Neural progenitor cell (in vitro differentiated cells): Measurements from ENCODE around the gene MRPL36. TPM values are rescaled to one million over a fixed set of nuclear protein-coding genes. Genes with fewer than 3 reads are reported as not detected.

Experiments
- DNase-seq: peaks from one replicate; pipeline ENCODE4 v3.0.0-alpha.2; 2016; ENCODE audit warnings: low spot score
- H2AFZ ChIP-seq: fragments of 200-600 bp; sonication (generic); replicated peaks from 2 replicates; pipeline ENCODE4 v1.6.1; 2016; ENCODE audit warnings: antibody characterized with exemption
- H3F3A ChIP-seq: fragments of 200-600 bp; sonication (generic); 2 replicates; pipeline ENCODE4 v1.6.1; 2016; ENCODE audit warnings: antibody characterized with exemption, low read depth
- H3K27ac ChIP-seq: fragments of 200-600 bp; sonication (generic); 2 replicates; pipeline ENCODE4 v1.5.1; 2016; ENCODE audit warnings: mild to moderate bottlenecking
- H3K27me3 ChIP-seq: fragments of 200-600 bp; sonication (generic); 2 replicates; pipeline ENCODE4 v1.6.1; 2016; ENCODE audit warnings: mild to moderate bottlenecking, moderate library complexity
- H3K36me3 ChIP-seq: fragments of 200-600 bp; sonication (generic); 2 replicates; pipeline ENCODE4 v1.5.1; 2016
- H3K4me1 ChIP-seq: fragments of 200-600 bp; sonication (generic); 2 replicates; pipeline ENCODE4 v1.6.1; 2016; ENCODE audit warnings: mixed run types
- H3K4me2 ChIP-seq: fragments of 200-600 bp; sonication (generic); 2 replicates; pipeline ENCODE4 v1.6.1; 2016
- H3K4me3 ChIP-seq: fragments of 200-600 bp; sonication (generic); 2 replicates; pipeline ENCODE4 v1.5.1; 2016
- H3K79me2 ChIP-seq: fragments of 200-600 bp; sonication (generic); 2 replicates; pipeline ENCODE4 v1.6.1; 2016; ENCODE audit warnings: low read depth
- H3K9ac ChIP-seq: fragments of 200-600 bp; sonication (generic); 2 replicates; pipeline ENCODE4 v1.6.1; 2016
- H3K9me3 ChIP-seq: fragments of 200-600 bp; sonication (generic); 2 replicates; pipeline ENCODE4 v1.5.1; 2016; ENCODE audit warnings: low read depth
- H4K20me1 ChIP-seq: fragments of 200-600 bp; sonication (generic); 2 replicates; pipeline ENCODE4 v1.6.1; 2016; ENCODE audit warnings: low read depth
- H3K27ac Mint-ChIP-seq: 3 replicates; pipeline ENCODE4 v1.8.0; 2021; ENCODE audit warnings: mixed read lengths
- H3K27me3 Mint-ChIP-seq: 2 replicates; pipeline ENCODE4 v1.8.0; 2022; ENCODE audit warnings: low read depth, mild to moderate bottlenecking, inconsistent platforms, moderate library complexity, mixed read lengths; ENCODE audit not compliant: insufficient read depth
- H3K36me3 Mint-ChIP-seq: 3 replicates; pipeline ENCODE4 v1.8.0; 2021; ENCODE audit warnings: mixed read lengths
- H3K4me1 Mint-ChIP-seq: 3 replicates; pipeline ENCODE4 v1.8.0; 2021; ENCODE audit warnings: mixed read lengths
- H3K4me3 Mint-ChIP-seq: 3 replicates; pipeline ENCODE4 v1.8.0; 2021; ENCODE audit warnings: mild to moderate bottlenecking, moderate library complexity, mixed read lengths
- H3K9me3 Mint-ChIP-seq: 3 replicates; pipeline ENCODE4 v1.8.0; 2020; ENCODE audit warnings: mixed read lengths
- EZH2 ChIP-seq: fragments of 200-600 bp; sonication (generic); IDR thresholded peaks from 2 replicates; pipeline ENCODE4 v1.6.1; 2017; ENCODE audit warnings: antibody characterized with exemption, mild to moderate bottlenecking, moderate library complexity
- EZH2phosphoT487 ChIP-seq: fragments of 200-600 bp; sonication (generic); IDR thresholded peaks from 2 replicates; pipeline ENCODE4 v1.6.1; 2017; ENCODE audit warnings: antibody characterized with exemption
- total RNA-seq: library from RNA; depleted of rRNA; stranded (reverse); fragments of >200 nt; gene quantifications from 2 replicates; pipeline ENCODE4 v1.2.3, GENCODE V29; 2015; ENCODE audit warnings: low replicate concordance
- TF ChIP-seq, protein P1 (sequence below): fragments of 200-600 bp; sonication (generic); IDR thresholded peaks from 2 replicates; pipeline ENCODE4 v1.5.1; 2017; ENCODE audit warnings: antibody characterized with exemption, mild to moderate bottlenecking

Gene MRPL36
- total RNA-seq, 1 donor from 2014 or later: 22.2 TPM

DNA sequence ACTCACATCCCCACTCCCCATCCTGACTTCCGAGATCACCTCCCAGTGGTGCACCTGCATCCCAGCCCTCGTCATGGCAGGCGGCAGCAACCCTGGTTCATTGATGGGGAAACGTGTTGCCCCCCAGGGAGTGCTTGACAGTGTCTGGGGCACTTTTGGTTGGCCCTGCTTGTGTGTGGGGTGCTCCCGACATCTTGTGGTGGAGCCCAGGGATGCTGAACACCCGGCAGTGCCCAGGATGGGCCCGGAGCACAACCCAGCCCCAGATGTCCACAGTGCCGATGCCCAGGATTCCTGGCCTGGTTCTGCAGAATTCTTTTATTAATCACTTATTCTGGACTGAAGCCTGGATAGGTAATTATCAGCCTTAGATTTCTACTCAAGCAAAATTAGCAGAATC lies 3.7 kb downstream of the MRPL36 start:
- peaks cover 5% of the 10 kb centered on the region for H3K4me1 ChIP-seq
- H3K4me3 ChIP-seq: no peak overlapping the region
- H3K9ac ChIP-seq: no peak overlapping the region
- H3K27me3 ChIP-seq: no peaks in the 10 kb centered on the region
- H3K4me2 ChIP-seq: no peak overlapping the region
- Mint-ChIP-seq H3K4me3 (no peak overlapping the region), H3K9me3 (no peaks in the 10 kb centered on the region), H3K36me3 (peaks cover 13% of the 10 kb centered on the region), H3K4me1 (peaks cover 9% of the 10 kb centered on the region), H3K27ac (no peak overlapping the region), H3K27me3 (peaks cover 6% of the 10 kb centered on the region)
- no peak for DNase-seq
- peaks cover 11% of the 10 kb centered on the region for H3F3A ChIP-seq
- H2AFZ ChIP-seq: no peak overlapping the region
- H3K27ac ChIP-seq: no peak overlapping the region
- no peaks in the 10 kb centered on the region for H3K36me3 ChIP-seq
- peaks cover 22% of the 10 kb centered on the region for H3K79me2 ChIP-seq
- peaks cover 7% of the 10 kb centered on the region for H4K20me1 ChIP-seq
- H3K9me3 ChIP-seq: no peaks in the 10 kb centered on the region
- no peak for TF ChIP-seq EZH2
- no peak for TF ChIP-seq EZH2phosphoT487
- TF ChIP-seq, protein P1, sequence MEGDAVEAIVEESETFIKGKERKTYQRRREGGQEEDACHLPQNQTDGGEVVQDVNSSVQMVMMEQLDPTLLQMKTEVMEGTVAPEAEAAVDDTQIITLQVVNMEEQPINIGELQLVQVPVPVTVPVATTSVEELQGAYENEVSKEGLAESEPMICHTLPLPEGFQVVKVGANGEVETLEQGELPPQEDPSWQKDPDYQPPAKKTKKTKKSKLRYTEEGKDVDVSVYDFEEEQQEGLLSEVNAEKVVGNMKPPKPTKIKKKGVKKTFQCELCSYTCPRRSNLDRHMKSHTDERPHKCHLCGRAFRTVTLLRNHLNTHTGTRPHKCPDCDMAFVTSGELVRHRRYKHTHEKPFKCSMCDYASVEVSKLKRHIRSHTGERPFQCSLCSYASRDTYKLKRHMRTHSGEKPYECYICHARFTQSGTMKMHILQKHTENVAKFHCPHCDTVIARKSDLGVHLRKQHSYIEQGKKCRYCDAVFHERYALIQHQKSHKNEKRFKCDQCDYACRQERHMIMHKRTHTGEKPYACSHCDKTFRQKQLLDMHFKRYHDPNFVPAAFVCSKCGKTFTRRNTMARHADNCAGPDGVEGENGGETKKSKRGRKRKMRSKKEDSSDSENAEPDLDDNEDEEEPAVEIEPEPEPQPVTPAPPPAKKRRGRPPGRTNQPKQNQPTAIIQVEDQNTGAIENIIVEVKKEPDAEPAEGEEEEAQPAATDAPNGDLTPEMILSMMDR: no peak

DNA sequence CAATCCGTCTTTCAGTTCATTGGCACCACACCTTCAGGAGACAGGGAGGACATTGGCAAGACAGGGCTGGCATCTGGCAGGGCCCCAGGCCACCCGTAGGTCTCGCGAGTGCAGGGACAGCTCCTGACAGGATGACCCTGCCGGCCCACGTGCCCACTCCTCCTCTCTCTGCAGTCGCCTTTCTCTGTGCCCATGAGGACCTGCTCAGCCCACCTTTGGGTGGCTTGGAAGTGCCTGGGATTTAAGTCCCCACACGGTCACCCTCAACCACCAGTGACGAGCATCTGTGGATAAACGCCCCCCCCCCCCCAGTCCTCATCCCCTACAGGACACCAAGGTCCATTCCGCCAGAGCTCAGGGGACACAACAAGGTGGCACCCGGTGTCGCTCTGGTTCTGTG lies 4.1 kb downstream of the MRPL36 start:
- Histone ChIP-seq H3K27me3 (no peaks in the 10 kb centered on the region), H4K20me1 (peaks cover 7% of the 10 kb centered on the region), H3K9ac (no peak overlapping the region), H2AFZ (no peak overlapping the region), H3K4me3 (no peak overlapping the region), H3K79me2 (peaks cover 22% of the 10 kb centered on the region), H3K4me2 (no peak overlapping the region), H3K36me3 (no peaks in the 10 kb centered on the region), H3F3A (peaks cover 7% of the 10 kb centered on the region), H3K27ac (no peak overlapping the region), H3K9me3 (no peaks in the 10 kb centered on the region), H3K4me1 (peaks cover 9% of the 10 kb centered on the region)
- Mint-ChIP-seq H3K4me3 (no peak overlapping the region), H3K36me3 (peaks cover 13% of the 10 kb centered on the region), H3K4me1 (peaks cover 8% of the 10 kb centered on the region), H3K27me3 (peaks cover 6% of the 10 kb centered on the region), H3K27ac (no peak overlapping the region), H3K9me3 (no peaks in the 10 kb centered on the region)
- DNase-seq: no peak
- TF ChIP-seq EZH2: no peak
- TF ChIP-seq, protein P1: no peak
- no peak for TF ChIP-seq EZH2phosphoT487

DNA sequence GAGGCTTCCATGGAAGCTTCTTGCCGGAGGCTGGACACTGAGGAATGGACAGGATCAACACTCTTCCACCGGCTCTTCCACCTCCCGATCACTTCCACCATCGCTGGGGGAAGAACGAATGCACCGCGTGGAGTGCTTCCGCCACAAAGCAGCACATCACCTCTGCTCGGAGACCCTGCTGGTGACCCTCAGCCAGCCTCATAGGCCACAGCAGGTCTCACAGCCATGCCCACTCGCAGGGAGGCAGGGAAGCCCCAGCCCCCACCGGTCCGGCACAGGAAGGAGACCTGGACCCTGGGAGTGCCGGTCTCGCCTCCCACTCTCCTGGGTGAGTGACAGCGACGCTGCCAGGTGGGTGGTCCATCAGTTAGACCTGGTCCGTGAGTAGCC lies 4.7 kb downstream of the MRPL36 start:
- H2AFZ ChIP-seq: no peak overlapping the region
- no peak overlapping the region for H3K27ac Mint-ChIP-seq
- no peaks in the 10 kb centered on the region for H3K9me3 ChIP-seq
- peaks cover 16% of the 10 kb centered on the region for H3K4me1 ChIP-seq
- H3K36me3 Mint-ChIP-seq: peaks cover 13% of the 10 kb centered on the region
- no peaks in the 10 kb centered on the region for H3K36me3 ChIP-seq
- peaks cover 7% of the 10 kb centered on the region for H3F3A ChIP-seq
- H3K4me1 Mint-ChIP-seq: peaks cover 14% of the 10 kb centered on the region
- no peaks in the 10 kb centered on the region for H3K9me3 Mint-ChIP-seq
- H4K20me1 ChIP-seq: peaks cover 7% of the 10 kb centered on the region
- no peak overlapping the region for H3K27ac ChIP-seq
- no peak for DNase-seq
- H3K4me3 Mint-ChIP-seq: no peak overlapping the region
- H3K27me3 ChIP-seq: no peaks in the 10 kb centered on the region
- H3K4me2 ChIP-seq: no peak overlapping the region
- no peak overlapping the region for H3K4me3 ChIP-seq
- TF ChIP-seq EZH2phosphoT487 (no peak), EZH2 (no peak)
- H3K27me3 Mint-ChIP-seq: peaks cover 1% of the 10 kb centered on the region
- no peak overlapping the region for H3K9ac ChIP-seq
- H3K79me2 ChIP-seq: peaks cover 22% of the 10 kb centered on the region

DNA sequence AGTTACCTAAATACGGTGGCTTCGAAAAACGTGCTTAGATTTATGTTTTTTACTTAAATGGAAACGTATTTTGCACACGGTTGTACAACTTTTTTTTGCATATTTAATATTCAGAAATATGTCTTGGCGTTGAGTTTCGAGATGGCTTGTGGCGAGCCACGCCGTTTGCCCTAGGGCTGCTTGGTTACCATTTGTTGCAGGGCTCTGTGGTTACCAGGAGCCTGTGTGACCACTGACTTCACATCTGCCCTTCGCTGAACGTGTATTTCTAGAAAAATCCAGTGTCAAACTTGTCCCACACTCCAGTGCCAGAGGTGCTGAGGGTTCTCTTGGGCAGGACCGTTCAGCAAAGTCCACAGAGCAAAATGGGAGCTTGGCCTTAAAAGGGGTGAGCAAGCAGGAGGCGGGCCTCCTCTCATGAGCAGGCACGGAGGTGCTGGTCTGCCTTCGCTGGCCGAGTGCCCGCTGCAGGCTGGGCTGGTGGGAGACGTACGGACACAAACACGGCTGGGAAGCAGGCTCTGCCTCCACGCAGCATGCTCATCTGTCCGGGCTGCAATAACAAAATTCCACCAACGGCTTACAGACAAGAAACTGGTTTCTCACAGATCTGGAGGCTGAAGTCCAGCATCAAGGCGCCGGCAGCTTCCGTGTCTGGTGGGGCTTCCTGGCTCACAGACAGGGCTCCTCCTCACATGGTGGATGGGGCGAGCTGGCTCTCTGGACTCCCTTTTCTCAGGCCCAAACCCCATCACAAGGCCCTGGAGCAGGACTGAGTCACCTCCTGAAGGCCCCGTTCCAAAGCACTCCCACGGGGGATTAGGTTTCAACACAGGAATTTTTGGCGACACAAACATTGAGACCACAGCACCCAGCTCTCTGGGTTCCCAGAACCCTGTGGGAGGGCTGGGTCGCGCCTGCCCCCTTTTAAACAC lies 5.4 kb downstream of the MRPL36 start:
- Histone ChIP-seq H3K36me3 (no peaks in the 10 kb centered on the region), H3K4me2 (no peak overlapping the region), H3F3A (peaks cover 11% of the 10 kb centered on the region), H3K4me1 (peaks cover 18% of the 10 kb centered on the region), H3K4me3 (no peak overlapping the region), H3K9me3 (no peaks in the 10 kb centered on the region), H3K27ac (no peak overlapping the region), H2AFZ (no peak overlapping the region), H3K79me2 (peaks cover 20% of the 10 kb centered on the region), H3K27me3 (no peaks in the 10 kb centered on the region), H4K20me1 (peaks cover 7% of the 10 kb centered on the region), H3K9ac (no peak overlapping the region)
- TF ChIP-seq, protein P1: no peak
- TF ChIP-seq EZH2phosphoT487 (no peak), EZH2 (no peak)
- peaks cover 13% of the 10 kb centered on the region for H3K36me3 Mint-ChIP-seq
- no peaks in the 10 kb centered on the region for H3K9me3 Mint-ChIP-seq
- no peaks in the 10 kb centered on the region for H3K27me3 Mint-ChIP-seq
- no peak for DNase-seq
- no peak overlapping the region for H3K4me3 Mint-ChIP-seq
- H3K27ac Mint-ChIP-seq: no peak overlapping the region
- H3K4me1 Mint-ChIP-seq: peaks cover 21% of the 10 kb centered on the region
